Upper lobe of left lung (tissue), 6 donors: ENCODE results near the gene REN. TPM values are rescaled to one million over a fixed set of nuclear protein-coding genes. Genes with fewer than 3 reads are reported as not detected.

Experiments
- ATAC-seq, 2 donors: fragments of 200-7000 bp; cut with Tn5 transposase; one replicate each; pipeline ENCODE4 v1.9.1; 2022; ENCODE audit warnings: mild to moderate bottlenecking in 2 of 2, moderate library complexity in 2 of 2; ENCODE audit not compliant: low FRiP score in 2 of 2
- DNase-seq, 2 donors: peaks; one replicate each; pipeline ENCODE4 v3.0.0-alpha.2; 2019 to 2020
- H3K27ac ChIP-seq, 4 donors: fragments of 200-600 bp; sonication (generic); one replicate each; pipeline ENCODE4 v1.5.1; 2016 to 2019
- H3K27me3 ChIP-seq, 4 donors: fragments of 200-600 bp; sonication (generic); one replicate each; pipeline ENCODE4 v1.5.1; 2017 to 2019
- H3K36me3 ChIP-seq, 4 donors: fragments of 200-600 bp; sonication (generic); one replicate each; pipeline ENCODE4 v1.5.1; 2016 to 2019
- H3K4me1 ChIP-seq, 4 donors: fragments of 200-600 bp; sonication (generic); one replicate each; pipeline ENCODE4 v1.5.1; 2018 to 2019
- H3K4me3 ChIP-seq, 4 donors: fragments of 200-600 bp; sonication (generic); one replicate each; pipeline ENCODE4 v1.5.1; 2017 to 2019; ENCODE audit warnings: mild to moderate bottlenecking in 2 of 4, moderate library complexity in 1 of 4
- H3K9me3 ChIP-seq, 4 donors: fragments of 200-600 bp; sonication (generic); one replicate each; pipeline ENCODE4 v1.5.1; 2018 to 2019
- CTCF ChIP-seq, 6 experiments: fragments of 450-650 bp in 4 of 6; fragments of 200-600 bp in 2 of 6; sonication (generic) in 2 of 6; IDR thresholded peaks; one replicate each; pipeline ENCODE4 v1.5.1; 2016 to 2019; ENCODE audit warnings: antibody characterized with exemption in 6 of 6
- EP300 ChIP-seq, 4 donors: sonication (generic); formaldehyde crosslinking; IDR thresholded peaks; one replicate each; pipeline ENCODE4 v1.5.1; 2017; ENCODE audit warnings: antibody characterized with exemption in 4 of 4, control low read depth in 2 of 4
- POLR2A ChIP-seq, 4 donors: fragments of 450-650 bp; IDR thresholded peaks; one replicate each; pipeline ENCODE4 v1.5.1; 2016 to 2017; ENCODE audit warnings: antibody characterized with exemption in 4 of 4, mild to moderate bottlenecking in 2 of 4
- POLR2AphosphoS5 ChIP-seq, 2 donors: sonication (generic); formaldehyde crosslinking; IDR thresholded peaks; one replicate each; pipeline ENCODE4 v1.5.1; 2017; ENCODE audit warnings: antibody characterized with exemption in 2 of 2
- WGBS, 2 donors: methylation state at CpG; one replicate each; pipeline ENCODE4 v1.1.5; 2017 to 2018; 5-methylcytosine and 5-hydroxymethylcytosine counted together
- total RNA-seq, 6 donors: library from RNA; depleted of rRNA in 4 of 6; stranded (reverse); fragments of >200 nt in 4 of 6; gene quantifications; one replicate each; pipeline versions ENCODE4 v1.1.0 to v1.2.1, GENCODE V29; 2016 to 2021
- donor health status: DM: no; HTN: no; CAD: no; lungs with moderate emphysema.
- donor health status: DM: no; HTN: yes; CAD: no; lungs with severe emphysema.

The REN gene
- total RNA-seq, 6 donors from 2014 or later: 0.64 to 0.76 (median 0.66) TPM; not detected in 3

GRCh38 chr1:204130981-204131892 is 34.9 kb downstream of the REN start:
- DNase-seq (peak in 1 of 2 donors; percentile 31), ATAC-seq (peak in 1 of 2 donors; percentile 26)
- no peak for TF ChIP-seq POLR2A (IDR thresholded peaks at IDR 0.05)
- TF ChIP-seq CTCF (IDR thresholded peaks at IDR 0.05): no peak
- TF ChIP-seq POLR2AphosphoS5 (IDR thresholded peaks at IDR 0.05): no peak
- TF ChIP-seq EP300 (IDR thresholded peaks at IDR 0.05): no peak
- 54 to 67% methylated on average over 3 to 11 of the region's 11 CpGs for WGBS, 2 donors
- Histone ChIP-seq H3K36me3 (peaks cover 0 to 10% (median 5%) of the 10 kb centered on the region in 4 donors), H3K27me3 (no peaks in the 10 kb centered on the region), H3K4me1 (peaks cover 24 to 38% (median 27%) of the 10 kb centered on the region in 4 donors), H3K9me3 (no peaks in the 10 kb centered on the region), H3K4me3 (no peak overlapping the region), H3K27ac (peak overlapping the region in 1 of 4 donors; percentile 48)

GRCh38 chr1:204130178-204130577 is 36.0 kb downstream of the REN start:
- Histone ChIP-seq H3K4me1 (peaks cover 29 to 42% (median 34%) of the 10 kb centered on the region in 4 donors), H3K9me3 (no peaks in the 10 kb centered on the region), H3K36me3 (peaks cover 0 to 21% (median 13%) of the 10 kb centered on the region in 4 donors), H3K27ac (no peak overlapping the region), H3K4me3 (no peak overlapping the region), H3K27me3 (no peaks in the 10 kb centered on the region)
- TF ChIP-seq EP300 (IDR thresholded peaks at IDR 0.05) (no peak), POLR2A (IDR thresholded peaks at IDR 0.05) (no peak), POLR2AphosphoS5 (IDR thresholded peaks at IDR 0.05) (no peak), CTCF (IDR thresholded peaks at IDR 0.05) (no peak)
- peak in 1 of 2 donors; percentile 44 for DNase-seq
- 75 to 100% methylated on average over 1 to 4 of the region's 4 CpGs for WGBS, 2 donors
- ATAC-seq: no peak

GRCh38 chr1:204128964-204129896 is 36.9 kb downstream of the REN start:
- Histone ChIP-seq H3K27me3 (no peaks in the 10 kb centered on the region), H3K4me1 (peaks cover 29 to 42% (median 34%) of the 10 kb centered on the region in 4 donors), H3K4me3 (peak overlapping the region in 3 of 4 donors; percentile 20 to 39 (median 31)), H3K9me3 (no peaks in the 10 kb centered on the region), H3K36me3 (peaks cover 0 to 29% (median 19%) of the 10 kb centered on the region in 4 donors), H3K27ac (peak overlapping the region; percentile 18 to 79 (median 64))
- ATAC-seq (peak; percentile 88 to 92), DNase-seq (peak; percentile 76 to 94)
- WGBS, 2 donors: 34 to 36% methylated on average over 18 to 22 of the region's 29 CpGs
- peak in 1 of 2 donors; percentile 1 for TF ChIP-seq POLR2AphosphoS5 (IDR thresholded peaks at IDR 0.05)
- peak; percentile 90 to 95 (median 94) for TF ChIP-seq CTCF (IDR thresholded peaks at IDR 0.05)
- TF ChIP-seq POLR2A (IDR thresholded peaks at IDR 0.05): no peak
- no peak for TF ChIP-seq EP300 (IDR thresholded peaks at IDR 0.05)

- ATAC-seq (no peak), DNase-seq (no peak)
- no peak overlapping the region for H3K4me3 ChIP-seq
- peaks cover 29 to 42% (median 36%) of the 10 kb centered on the region in 4 donors for H3K4me1 ChIP-seq
- 64 to 86% methylated on average over 3 to 4 of the region's 4 CpGs for WGBS, 2 donors
- H3K27ac ChIP-seq: peak overlapping the region; percentile 25 to 79 (median 64)
- no peak for TF ChIP-seq POLR2A (IDR thresholded peaks at IDR 0.05)
- no peak for TF ChIP-seq POLR2AphosphoS5 (IDR thresholded peaks at IDR 0.05)
- no peak for TF ChIP-seq CTCF (IDR thresholded peaks at IDR 0.05)
- H3K27me3 ChIP-seq: no peaks in the 10 kb centered on the region
- peaks cover 0 to 37% (median 23%) of the 10 kb centered on the region in 4 donors for H3K36me3 ChIP-seq
- no peaks in the 10 kb centered on the region for H3K9me3 ChIP-seq
Measured at GRCh38 chr1:204128464-204128963, 37.6 kb downstream of the REN start.
